GM12878 (cell line): ENCODE data around the gene FBXW10B. TPM values are rescaled to one million over a fixed set of nuclear protein-coding genes. Genes with fewer than 3 reads are reported as not detected.

Experiments
- ATAC-seq: fragments of 200-7000 bp; cut with Tn5 transposase; 3 replicates; pipeline ENCODE4 v1.9.1; 2020; ENCODE audit warnings: mild to moderate bottlenecking, moderate library complexity
- BruUV-seq: library from RNA; stranded (reverse); fragments of 400-500 nt; replicated peaks from 2 replicates; lab custom pipeline; 2021; lab: Mats Ljungman, UMichigan
- CTCF ChIA-PET: fragments of 300-600 bp; sonication (Branson Sonifier 250); formaldehyde crosslinking; extraction: SDS; loops from one replicate; lab custom pipeline; 2021; ENCODE audit warnings: inconsistent platforms; lab: Yijun Ruan, JAX
- POLR2A ChIA-PET: fragments of 350-600 bp; formaldehyde crosslinking; extraction: SDS; loops from one replicate; lab custom pipeline; 2021; ENCODE audit warnings: inconsistent platforms; lab: Charles Lee
- RAD21 ChIA-PET: fragments of 300-600 bp; sonication (Branson Sonifier 250); formaldehyde crosslinking; loops from one replicate; lab custom pipeline; 2023; ENCODE audit warnings: antibody characterized with exemption; ENCODE audit not compliant: unreplicated experiment; lab: Charles Lee
- SMC1A ChIA-PET: fragments of 300-600 bp; sonication (Branson Sonifier 250); formaldehyde crosslinking; loops from one replicate; lab custom pipeline; 2023; ENCODE audit not compliant: unreplicated experiment, uncharacterized antibody; lab: Charles Lee
- DNase-seq: peaks from one replicate; pipeline ENCODE4 v3.0.0-alpha.2; 2011; ENCODE audit warnings: low read depth, low spot score
- FAIRE-seq: peaks from 3 replicates; lab custom pipeline; 2011; peaks lifted over from hg19 to GRCh38; lab: Jason Lieb, UNC
- H2AFZ ChIP-seq: 2 replicates; pipeline ENCODE4 v1.6.0; 2011; ENCODE audit warnings: low read depth, low read length, control low read depth; ENCODE audit not compliant: control insufficient read depth
- H3K27ac ChIP-seq: 2 replicates; pipeline ENCODE4 v1.5.1; 2011; ENCODE audit warnings: control low read depth; ENCODE audit not compliant: control insufficient read depth, insufficient read depth
- H3K27me3 ChIP-seq, 2 experiments: replicated peaks in 1 of 2; 2 replicates each; pipeline versions ENCODE4 v1.6.0 to v1.6.1; 2011; ENCODE audit warnings: low read length in 1 of 2; ENCODE audit not compliant: control insufficient read depth in 2 of 2, insufficient read depth in 2 of 2
- H3K36me3 ChIP-seq, 2 experiments: 2 replicates each; pipeline ENCODE4 v1.5.1; 2011; ENCODE audit warnings: low read length in 1 of 2; ENCODE audit not compliant: control insufficient read depth in 2 of 2, insufficient read depth in 2 of 2
- H3K4me1 ChIP-seq: 2 replicates; pipeline ENCODE4 v1.6.1; 2011; ENCODE audit warnings: mild to moderate bottlenecking, low read length, moderate library complexity, mixed read lengths; ENCODE audit not compliant: control insufficient read depth, insufficient read depth
- H3K4me2 ChIP-seq: 2 replicates; pipeline ENCODE4 v1.6.0; 2011; ENCODE audit warnings: control low read depth; ENCODE audit not compliant: control insufficient read depth, insufficient read depth
- H3K4me3 ChIP-seq: fragments of 200-600 bp; sonication (generic); 2 replicates; pipeline ENCODE4 v1.5.1; 2016
- H3K79me2 ChIP-seq: 2 replicates; pipeline ENCODE4 v1.6.0; 2011; ENCODE audit warnings: low read length; ENCODE audit not compliant: control insufficient read depth, insufficient read depth
- H3K9ac ChIP-seq: 2 replicates; pipeline ENCODE4 v1.8.0; 2011; ENCODE audit warnings: low read length, control low read depth, mixed read lengths; ENCODE audit not compliant: control insufficient read depth, insufficient read depth
- H3K9me3 ChIP-seq: replicated peaks from 3 replicates; pipeline ENCODE4 v1.5.1; 2011; ENCODE audit warnings: mild to moderate bottlenecking, low read length; ENCODE audit not compliant: control insufficient read depth, insufficient read depth
- H4K20me1 ChIP-seq: 2 replicates; pipeline ENCODE4 v1.6.0; 2011; ENCODE audit not compliant: control insufficient read depth, insufficient read depth
- CBFB ChIP-seq: IDR thresholded peaks from 2 replicates; pipeline ENCODE4 v1.6.1; 2016; ENCODE audit warnings: antibody characterized with exemption, low read depth
- CBX3 ChIP-seq: fragments of 200-600 bp; sonication (generic); IDR thresholded peaks from 2 replicates; pipeline ENCODE4 v1.6.1; 2016; ENCODE audit warnings: low read depth, borderline replicate concordance
- FOXM1 ChIP-seq: IDR thresholded peaks from 2 replicates; pipeline ENCODE4 v1.6.1; 2012; ENCODE audit warnings: low read depth, mild to moderate bottlenecking, inconsistent platforms, low read length, moderate library complexity
- KAT2A ChIP-seq: conservative IDR thresholded peaks from 2 replicates; pipeline ENCODE4 v1.6.1; 2011; ENCODE audit warnings: low read depth, low read length; ENCODE audit not compliant: control insufficient read depth
- NBN ChIP-seq: fragments of 450-650 bp; IDR thresholded peaks from 2 replicates; pipeline ENCODE4 v1.6.1; 2016
- PAX8 ChIP-seq: fragments of 450-650 bp; IDR thresholded peaks from 2 replicates; pipeline ENCODE4 v1.6.1; 2017; ENCODE audit warnings: mild to moderate bottlenecking, moderate library complexity
- POLR2A ChIP-seq: IDR thresholded peaks from 2 replicates; pipeline ENCODE4 v1.6.1; 2011; ENCODE audit warnings: low read depth, mild to moderate bottlenecking, low read length
- RAD21 ChIP-seq: IDR thresholded peaks from 2 replicates; pipeline ENCODE4 v1.6.1; 2011; ENCODE audit warnings: mild to moderate bottlenecking, low read depth, low read length, moderate library complexity; ENCODE audit not compliant: insufficient read depth
- TARDBP ChIP-seq: IDR thresholded peaks from 2 replicates; pipeline ENCODE4 v1.6.1; 2016; ENCODE audit warnings: borderline replicate concordance
- TCF12 ChIP-seq: IDR thresholded peaks from 2 replicates; pipeline ENCODE4 v1.6.1; 2011; ENCODE audit warnings: low read depth, mild to moderate bottlenecking, low read length
- ZNF384 ChIP-seq: IDR thresholded peaks from 2 replicates; pipeline ENCODE4 v1.6.1; 2012; ENCODE audit warnings: low read depth, mild to moderate bottlenecking, low read length, improper control_type of control experiment, borderline replicate concordance
- ZNF622 ChIP-seq: fragments of 450-650 bp; IDR thresholded peaks from 2 replicates; pipeline ENCODE4 v1.6.1; 2017; ENCODE audit warnings: mild to moderate bottlenecking, inconsistent platforms
- WGBS: methylation state at CpG from one replicate; pipeline ENCODE4 v1.1.6; 2016; ENCODE audit warnings: low lambda C conversion rate; ENCODE audit not compliant: insufficient replicate concordance, insufficient coverage; ENCODE audit errors: missing lambda C conversion rate; 5-methylcytosine and 5-hydroxymethylcytosine counted together
- in situ Hi-C: fragments of 300-500 bp; cut with MboI; formaldehyde crosslinking; loops from 9 replicates; pipeline ENCODE4 v1.14.3; 2018; ENCODE audit warnings: mixed read lengths
- intact Hi-C: fragments of 100-400 bp; cut with micrococcal nuclease; formaldehyde crosslinking; loops from one replicate; pipeline ENCODE4 v1.14.2; 2022; ENCODE audit not compliant: unreplicated experiment
- polyA plus RNA-seq, 11 experiments: library from polyadenylated mRNA; depleted of rRNA in 4 of 11; unstranded in 6 of 11; stranded (reverse) in 5 of 11; fragments of >200 nt; fragmentation: Nextera tagmentation in 4 of 11; fragmentation: Illumina TruSeq in 1 of 11; extraction: Ambion mirVana in 4 of 11; extraction: Trizol in 1 of 11; gene quantifications; 1 replicate in 1 of 11; 2 replicates in 10 of 11; pipeline versions ENCODE4 v1.2.1 to v1.2.3, GENCODE V29; 2011 to 2016; ENCODE audit warnings: inconsistent platforms in 2 of 11, missing spikeins in 2 of 11, low read depth in 1 of 11
- total RNA-seq, 4 experiments: library from RNA; depleted of rRNA in 3 of 4; stranded (reverse); fragments of >200 nt in 3 of 4; fragmentation: Illumina TruSeq in 1 of 4; extraction: Trizol in 1 of 4; gene quantifications; 2 replicates each; pipeline versions ENCODE4 v1.2.1 to v1.2.3, GENCODE V29; 2013 to 2021
- TF ChIP-seq, protein P1 (sequence below): IDR thresholded peaks from 2 replicates; pipeline ENCODE4 v1.6.1; 2012; ENCODE audit warnings: low read depth, low read length, improper control_type of control experiment

Gene FBXW10B
- total and polyA plus RNA-seq, 10 of the 15 experiments (the other 5 are each of a cell fraction or from before 2014, with no cell fraction given), result 0.04 to 0.19 (median 0.11) TPM; not detected in 5

DNA sequence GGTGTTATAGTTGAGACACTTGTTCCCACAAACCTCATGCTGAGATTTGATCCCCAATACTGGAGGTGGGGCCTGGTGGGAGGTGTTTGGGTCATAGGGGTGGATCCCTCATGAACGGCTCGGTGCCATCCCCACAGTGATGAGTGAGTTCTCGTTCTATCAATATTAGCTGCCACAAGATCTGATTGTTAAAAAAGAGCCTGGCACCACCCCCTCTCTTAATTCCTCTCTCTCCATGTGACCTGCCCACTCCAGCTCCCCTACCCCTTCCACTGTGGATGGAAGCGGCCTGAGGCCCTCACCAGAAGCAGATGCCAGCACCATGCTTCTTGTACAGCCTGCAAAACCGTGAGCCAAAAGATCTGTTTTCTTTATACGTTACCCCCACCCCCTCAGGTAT, 33.5 kb upstream of the FBXW10B start:
- no peak overlapping the region for H3K4me3 ChIP-seq
- TF ChIP-seq TCF12, result no peak
- no peak for TF ChIP-seq RAD21
- TF ChIP-seq TARDBP, result no peak
- no peak for TF ChIP-seq POLR2A
- no peak for TF ChIP-seq CBX3
- no peak for TF ChIP-seq ZNF622
- TF ChIP-seq ZNF384, result no peak
- TF ChIP-seq PAX8, result no peak
- TF ChIP-seq CBFB, result no peak
- no peak for TF ChIP-seq FOXM1
- TF ChIP-seq, protein P1, sequence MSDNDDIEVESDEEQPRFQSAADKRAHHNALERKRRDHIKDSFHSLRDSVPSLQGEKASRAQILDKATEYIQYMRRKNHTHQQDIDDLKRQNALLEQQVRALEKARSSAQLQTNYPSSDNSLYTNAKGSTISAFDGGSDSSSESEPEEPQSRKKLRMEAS, result no peak
- no peak for TF ChIP-seq KAT2A
- TF ChIP-seq NBN, result no peak
- no peak overlapping the region for H2AFZ ChIP-seq
- H3K36me3 ChIP-seq, result no peaks in the 10 kb centered on the region
- DNase-seq (no peak), ATAC-seq (no peak), FAIRE-seq (no peak)
- ChIA-PET POLR2A (no interaction called here), RAD21 (no interaction called here), SMC1A (no interaction called here), CTCF (no interaction called here)
- H4K20me1 ChIP-seq, result no peaks in the 10 kb centered on the region
- BruUV-seq, result no TSS peak
- H3K4me1 ChIP-seq, result peaks cover 3% of the 10 kb centered on the region; the same call in 1 of the 2 replicates
- no peak overlapping the region for H3K9ac ChIP-seq
- H3K79me2 ChIP-seq, result no peaks in the 10 kb centered on the region
- no peaks in the 10 kb centered on the region for H3K27me3 ChIP-seq
- in situ Hi-C loops, result no loop called here
- no peak overlapping the region for H3K27ac ChIP-seq
- H3K4me2 ChIP-seq, result no peak overlapping the region
- 90% methylated on average over 5 of the region's 6 CpGs for WGBS
- H3K9me3 ChIP-seq, result no peaks in the 10 kb centered on the region
- intact Hi-C loops, result no loop called here
